ENCODE measurements around the gene FOCAD.

Gene FOCAD

DNA sequence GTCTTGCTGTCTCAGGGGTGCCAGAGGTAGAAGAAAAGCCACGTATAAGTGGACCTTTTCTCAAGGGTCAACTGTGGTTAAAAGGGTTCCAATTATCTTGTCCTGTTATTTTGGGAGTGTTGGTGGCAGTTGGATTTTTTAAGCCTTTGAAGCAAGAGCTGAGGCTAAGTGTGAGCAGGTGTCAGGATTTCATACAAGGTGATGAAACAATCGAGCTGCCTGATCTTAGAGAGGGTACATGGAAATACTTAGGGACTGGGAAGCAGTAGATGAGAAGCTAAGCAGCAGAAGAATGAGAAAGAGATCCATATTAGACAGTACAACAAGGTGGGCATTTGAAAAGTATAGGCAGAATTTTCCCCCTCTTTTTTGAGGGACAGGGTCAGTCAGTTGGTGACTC lies 23.6 kb downstream of the FOCAD start:
- no peak overlapping the region for H3K27ac Mint-ChIP-seq
- no peaks in the 10 kb centered on the region for H3K27me3 Mint-ChIP-seq (ENCODE audit: low read depth, poor library complexity)
- H3K4me1 Mint-ChIP-seq = no peaks in the 10 kb centered on the region
- DNase-seq = no peak
- no peak overlapping the region for H3K4me3 Mint-ChIP-seq
- H3K36me3 Mint-ChIP-seq (ENCODE audit: low read depth) = peaks cover 27% of the 10 kb centered on the region
- H3K9me3 Mint-ChIP-seq = no peaks in the 10 kb centered on the region
- TF ChIP-seq, protein P1, sequence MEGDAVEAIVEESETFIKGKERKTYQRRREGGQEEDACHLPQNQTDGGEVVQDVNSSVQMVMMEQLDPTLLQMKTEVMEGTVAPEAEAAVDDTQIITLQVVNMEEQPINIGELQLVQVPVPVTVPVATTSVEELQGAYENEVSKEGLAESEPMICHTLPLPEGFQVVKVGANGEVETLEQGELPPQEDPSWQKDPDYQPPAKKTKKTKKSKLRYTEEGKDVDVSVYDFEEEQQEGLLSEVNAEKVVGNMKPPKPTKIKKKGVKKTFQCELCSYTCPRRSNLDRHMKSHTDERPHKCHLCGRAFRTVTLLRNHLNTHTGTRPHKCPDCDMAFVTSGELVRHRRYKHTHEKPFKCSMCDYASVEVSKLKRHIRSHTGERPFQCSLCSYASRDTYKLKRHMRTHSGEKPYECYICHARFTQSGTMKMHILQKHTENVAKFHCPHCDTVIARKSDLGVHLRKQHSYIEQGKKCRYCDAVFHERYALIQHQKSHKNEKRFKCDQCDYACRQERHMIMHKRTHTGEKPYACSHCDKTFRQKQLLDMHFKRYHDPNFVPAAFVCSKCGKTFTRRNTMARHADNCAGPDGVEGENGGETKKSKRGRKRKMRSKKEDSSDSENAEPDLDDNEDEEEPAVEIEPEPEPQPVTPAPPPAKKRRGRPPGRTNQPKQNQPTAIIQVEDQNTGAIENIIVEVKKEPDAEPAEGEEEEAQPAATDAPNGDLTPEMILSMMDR (IDR thresholded peaks at IDR 0.05) = no peak

GRCh38 chr9:20713172-20713571 lies 29.1 kb downstream of the FOCAD start:
- no peak for DNase-seq
- Mint-ChIP-seq H3K4me1 (peaks cover 5% of the 10 kb centered on the region), H3K27ac (peak overlapping the region; percentile 29), H3K4me3 (no peak overlapping the region), H3K27me3 (ENCODE audit: low read depth, poor library complexity) (peaks cover 2% of the 10 kb centered on the region), H3K36me3 (ENCODE audit: low read depth) (peaks cover 43% of the 10 kb centered on the region), H3K9me3 (no peaks in the 10 kb centered on the region)
- TF ChIP-seq, protein P1 (IDR thresholded peaks at IDR 0.05) = no peak

GRCh38 chr9:20714442-20715415 lies 30.7 kb downstream of the FOCAD start:
- Mint-ChIP-seq H3K4me3 (no peak overlapping the region), H3K36me3 (ENCODE audit: low read depth) (peaks cover 53% of the 10 kb centered on the region), H3K4me1 (peaks cover 5% of the 10 kb centered on the region), H3K27me3 (ENCODE audit: low read depth, poor library complexity) (peaks cover 2% of the 10 kb centered on the region), H3K9me3 (no peaks in the 10 kb centered on the region), H3K27ac (peak overlapping the region; percentile 4)
- DNase-seq = no peak
- TF ChIP-seq, protein P1 (IDR thresholded peaks at IDR 0.05) = no peak

DNA sequence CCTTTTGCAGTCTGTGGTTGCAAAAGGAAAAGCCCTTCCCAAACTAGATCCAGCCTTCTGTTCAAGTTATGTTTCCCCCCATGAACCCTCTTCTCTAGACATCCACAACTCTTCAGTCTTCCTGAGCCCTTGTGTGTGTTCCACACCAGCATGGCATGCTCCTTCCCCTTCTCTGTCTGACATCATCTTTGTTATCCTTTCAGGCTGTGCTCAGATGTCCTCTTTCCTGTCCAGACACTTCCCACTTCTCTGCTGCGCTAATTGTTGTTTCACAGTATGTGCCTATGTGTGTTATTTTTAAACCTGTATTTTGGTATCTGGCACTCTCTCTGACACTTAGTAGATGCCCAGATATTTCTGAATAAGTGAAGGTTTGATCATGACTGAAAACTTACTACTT lies 38.2 kb downstream of the FOCAD start:
- Mint-ChIP-seq H3K27ac (peak overlapping the region; percentile 50), H3K4me3 (no peak overlapping the region), H3K9me3 (no peaks in the 10 kb centered on the region), H3K27me3 (ENCODE audit: low read depth, poor library complexity) (no peaks in the 10 kb centered on the region), H3K4me1 (peaks cover 14% of the 10 kb centered on the region), H3K36me3 (ENCODE audit: low read depth) (peaks cover 64% of the 10 kb centered on the region)
- TF ChIP-seq, protein P1 (IDR thresholded peaks at IDR 0.05) = no peak
- DNase-seq = no peak

- Mint-ChIP-seq H3K27me3 (ENCODE audit: low read depth, poor library complexity) (no peaks in the 10 kb centered on the region), H3K4me3 (no peak overlapping the region), H3K9me3 (no peaks in the 10 kb centered on the region), H3K36me3 (ENCODE audit: low read depth) (peaks cover 42% of the 10 kb centered on the region), H3K27ac (peak overlapping the region; percentile 46), H3K4me1 (peaks cover 14% of the 10 kb centered on the region)
- DNase-seq = no peak
- TF ChIP-seq, protein P1 (IDR thresholded peaks at IDR 0.05) = no peak
These were observed 41.6 kb downstream of the FOCAD start for GRCh38 chr9:20725675-20726074.

All from nephron progenitor cell (in vitro differentiated cells).